T follicular helper cell (primary cell): ENCODE results near the gene SRPX2.

Experiments used
- DNase-seq: peaks from one replicate; pipeline ENCODE4 v3.0.0-alpha.2; 2020; ENCODE audit warnings: low read depth
- total RNA-seq, 2 experiments: gene quantifications; one replicate each; lab custom pipeline; 2026; lab: John Stamatoyannopoulos, UW

SRPX2 gene
- total RNA-seq, result 0 reads per million in 2 experiments

GRCh38 chrX:100643956-100644860 lies at the start of gene SRPX2:
Gene SRPX2 (plus strand): TSS chrX:100644199. CDS start chrX:100646323, 2,124 bp downstream.
- DNase-seq, result no peak

DNA sequence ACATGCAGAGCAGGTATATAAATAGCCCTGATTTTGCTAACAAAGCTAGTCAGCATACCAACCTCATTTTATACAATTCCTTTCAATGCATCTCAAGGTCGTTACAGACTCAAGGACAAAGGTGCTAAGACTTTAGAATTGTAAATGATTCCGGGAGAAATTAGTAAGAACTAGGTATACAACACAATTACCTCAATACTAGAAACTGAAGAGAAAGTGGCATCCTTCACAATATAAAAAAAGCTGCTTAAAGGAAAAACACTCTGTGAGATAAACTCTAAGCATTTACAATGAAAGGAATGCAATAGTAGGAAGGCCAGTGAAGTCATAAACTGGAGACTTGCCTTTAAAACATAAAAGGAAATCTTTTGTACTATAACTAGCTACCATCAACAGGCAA lies 47.4 kb upstream of the SRPX2 start:
- no peak for DNase-seq

- no peak for DNase-seq
Measured at GRCh38 chrX:100599456-100599855, 44.5 kb upstream of the SRPX2 start.

- DNase-seq, result no peak
Measured at GRCh38 chrX:100600340-100600739, 43.7 kb upstream of the SRPX2 start.

DNA sequence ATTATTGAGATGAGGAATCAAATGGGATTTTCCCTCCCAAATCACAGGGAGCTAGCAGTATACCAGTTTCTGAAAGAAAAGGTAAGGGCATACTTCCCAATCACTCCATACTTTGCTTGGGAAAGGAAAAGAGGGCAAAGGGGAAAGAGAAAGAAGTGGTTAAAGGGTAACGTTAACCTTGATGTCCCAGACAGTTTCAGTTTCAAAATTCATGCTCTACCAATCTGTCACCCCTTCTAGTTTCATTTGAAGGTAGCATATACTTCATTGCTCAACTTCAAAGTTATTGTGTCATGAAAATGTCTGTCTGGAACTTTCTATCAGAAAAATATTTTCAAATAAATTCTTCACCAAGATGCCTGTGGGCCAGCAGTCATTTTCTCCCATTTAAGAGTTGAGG lies 43.2 kb upstream of the SRPX2 start:
- DNase-seq, result no peak

GRCh38 chrX:100606753-100607152 lies 37.2 kb upstream of the SRPX2 start:
- no peak for DNase-seq

- DNase-seq, result no peak
Measured at GRCh38 chrX:100609591-100609990, 34.4 kb upstream of the SRPX2 start.

DNA sequence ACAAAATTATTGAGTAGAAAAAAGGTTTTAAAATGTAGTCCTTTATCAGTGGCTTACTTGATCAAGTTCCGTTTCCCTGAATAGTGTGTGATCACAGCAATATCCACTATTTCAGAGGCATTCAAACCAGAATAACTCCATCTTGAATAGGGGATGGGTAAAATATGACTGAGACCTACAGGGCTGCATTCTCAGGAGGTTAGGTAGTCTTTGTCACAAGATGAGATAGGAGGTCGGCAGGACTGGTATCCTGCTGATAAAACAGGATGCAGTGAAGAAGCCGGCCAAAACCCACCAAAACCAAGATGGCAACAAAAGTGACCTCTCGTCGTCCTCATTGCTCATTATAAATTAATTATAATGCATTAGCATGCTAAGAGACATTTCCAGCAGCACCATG lies 32.0 kb upstream of the SRPX2 start:
- DNase-seq, result no peak

- no peak for DNase-seq
Measured at GRCh38 chrX:100615005-100615404, 29.0 kb upstream of the SRPX2 start.

- DNase-seq, result no peak
Measured at GRCh38 chrX:100623001-100623400, 21.0 kb upstream of the SRPX2 start.

GRCh38 chrX:100625985-100626491 lies 18.0 kb upstream of the SRPX2 start:
- no peak for DNase-seq

DNA sequence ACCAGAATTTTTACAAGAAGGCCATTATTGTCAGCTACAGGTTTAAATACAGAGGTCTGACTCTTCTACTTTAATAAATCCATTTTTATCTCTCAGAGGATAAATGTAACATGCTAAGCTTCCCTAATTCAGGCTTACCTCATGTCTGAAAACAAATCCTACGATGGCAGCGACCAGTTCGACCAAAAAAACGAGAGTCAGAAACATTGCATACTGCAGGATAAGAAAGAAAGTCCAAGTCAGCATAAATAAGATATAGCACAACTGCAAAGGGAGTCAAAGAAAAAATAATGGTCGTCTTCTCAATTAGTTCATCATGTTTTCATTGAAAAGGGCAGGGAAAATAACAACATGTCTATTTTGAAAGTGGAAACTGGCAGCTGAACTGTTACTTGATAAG lies 9.0 kb upstream of the SRPX2 start:
- no peak for DNase-seq

- no peak for DNase-seq
Measured at GRCh38 chrX:100635989-100636320, 8.0 kb upstream of the SRPX2 start.

DNA sequence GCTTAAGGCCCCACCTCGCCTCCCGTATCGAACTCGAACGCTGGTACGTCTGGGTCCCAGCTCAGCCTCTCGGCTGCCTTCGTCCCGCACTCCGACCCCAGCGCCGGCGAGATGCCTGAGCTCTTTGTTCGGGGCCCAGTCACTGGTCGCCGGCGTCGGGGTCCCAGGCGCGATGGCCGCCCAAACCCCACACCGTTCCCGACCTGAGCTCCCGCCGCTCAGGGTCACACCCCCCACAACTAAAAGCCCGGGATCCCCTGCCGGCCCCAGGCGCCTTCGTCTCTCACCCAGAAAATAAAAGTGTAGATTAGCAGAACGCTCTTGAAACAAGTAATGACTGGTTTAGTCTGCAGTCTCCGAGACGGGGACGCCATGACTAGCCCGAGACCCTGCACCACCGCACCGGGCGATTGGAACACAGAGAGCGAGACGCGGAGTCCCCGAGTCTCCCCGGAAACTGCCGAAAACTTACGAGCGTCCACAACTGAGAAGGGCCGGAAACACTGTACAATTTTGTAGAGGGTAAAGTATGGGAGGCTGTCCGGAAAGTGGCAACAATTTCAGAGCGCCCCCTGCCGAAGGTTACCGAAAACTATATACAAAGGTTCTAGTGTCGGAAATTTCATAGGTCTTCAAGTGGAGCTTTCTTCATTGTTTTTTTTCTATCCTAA lies 7.5 kb upstream of the SRPX2 start, which contains the start of gene TSPAN6:
Gene TSPAN6, minus strand, starts transcription at position 486 of the 671 bp plus-strand sequence. Its CDS starts 112 bp downstream, at position 374.
- DNase-seq, result peak; percentile 68

DNA sequence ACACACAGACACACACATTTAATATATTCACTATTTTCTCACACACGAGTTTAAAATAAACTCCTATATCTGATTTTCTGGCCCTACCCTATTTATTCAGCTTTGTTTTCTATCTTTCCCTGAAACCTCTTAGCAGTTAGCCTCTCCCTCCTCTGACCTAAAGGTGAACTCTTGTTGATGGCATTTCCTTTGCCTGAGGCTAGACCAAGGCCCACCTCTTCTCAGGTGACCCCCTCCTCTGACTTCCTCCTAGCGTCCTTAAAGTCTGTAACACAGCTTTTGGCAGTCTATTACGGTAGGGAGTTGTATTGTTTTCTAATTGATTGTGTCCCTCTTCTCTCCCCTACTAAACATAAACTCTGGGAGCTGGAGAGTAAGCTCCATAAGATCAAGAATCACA lies 1.7 kb upstream of the SRPX2 start:
- DNase-seq, result no peak

- no peak for DNase-seq
Measured at GRCh38 chrX:100643212-100643611, 787 bp upstream of the SRPX2 start.

- DNase-seq, result no peak
Measured at GRCh38 chrX:100645106-100645505, 1.1 kb downstream of the SRPX2 start.

DNA sequence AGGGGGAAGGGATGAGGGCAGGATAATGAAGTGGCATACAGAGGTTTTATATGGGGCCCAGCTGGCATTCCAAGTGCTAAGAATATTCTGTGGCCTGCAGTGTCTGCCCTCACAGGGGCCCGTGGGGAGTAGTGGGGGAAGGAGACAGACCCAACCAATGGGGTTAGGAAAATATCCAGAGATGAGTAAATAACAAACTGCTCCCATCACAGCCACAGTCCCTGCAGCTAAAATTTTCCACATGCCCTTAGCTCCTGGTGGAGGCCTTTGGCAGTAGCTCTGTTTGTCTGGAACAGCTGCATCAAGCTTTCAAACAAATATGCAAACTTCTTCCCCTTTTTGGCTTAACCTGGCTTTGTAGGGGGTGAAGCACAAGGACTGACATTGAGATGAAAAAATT lies 3.1 kb downstream of the SRPX2 start:
- no peak for DNase-seq

DNA sequence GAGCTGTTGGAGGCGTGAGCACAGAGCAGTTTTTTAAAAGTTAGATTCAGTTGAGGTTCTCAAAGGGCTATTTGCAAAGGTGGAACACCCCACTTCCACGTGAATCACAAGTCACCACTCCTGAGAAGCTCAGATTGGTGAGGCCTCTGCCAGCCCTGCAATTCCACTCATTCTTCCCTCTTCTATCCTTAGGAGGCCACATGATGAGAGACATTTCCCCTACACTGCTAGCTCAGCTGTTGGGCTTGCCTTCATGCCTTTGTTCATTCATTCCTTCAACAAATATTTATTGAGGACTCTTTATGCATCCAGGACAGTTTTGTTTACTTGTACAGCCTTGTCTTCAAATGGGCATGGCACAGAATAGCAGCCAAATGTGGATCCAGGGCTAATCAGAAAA lies 3.7 kb downstream of the SRPX2 start:
- DNase-seq, result no peak

DNA sequence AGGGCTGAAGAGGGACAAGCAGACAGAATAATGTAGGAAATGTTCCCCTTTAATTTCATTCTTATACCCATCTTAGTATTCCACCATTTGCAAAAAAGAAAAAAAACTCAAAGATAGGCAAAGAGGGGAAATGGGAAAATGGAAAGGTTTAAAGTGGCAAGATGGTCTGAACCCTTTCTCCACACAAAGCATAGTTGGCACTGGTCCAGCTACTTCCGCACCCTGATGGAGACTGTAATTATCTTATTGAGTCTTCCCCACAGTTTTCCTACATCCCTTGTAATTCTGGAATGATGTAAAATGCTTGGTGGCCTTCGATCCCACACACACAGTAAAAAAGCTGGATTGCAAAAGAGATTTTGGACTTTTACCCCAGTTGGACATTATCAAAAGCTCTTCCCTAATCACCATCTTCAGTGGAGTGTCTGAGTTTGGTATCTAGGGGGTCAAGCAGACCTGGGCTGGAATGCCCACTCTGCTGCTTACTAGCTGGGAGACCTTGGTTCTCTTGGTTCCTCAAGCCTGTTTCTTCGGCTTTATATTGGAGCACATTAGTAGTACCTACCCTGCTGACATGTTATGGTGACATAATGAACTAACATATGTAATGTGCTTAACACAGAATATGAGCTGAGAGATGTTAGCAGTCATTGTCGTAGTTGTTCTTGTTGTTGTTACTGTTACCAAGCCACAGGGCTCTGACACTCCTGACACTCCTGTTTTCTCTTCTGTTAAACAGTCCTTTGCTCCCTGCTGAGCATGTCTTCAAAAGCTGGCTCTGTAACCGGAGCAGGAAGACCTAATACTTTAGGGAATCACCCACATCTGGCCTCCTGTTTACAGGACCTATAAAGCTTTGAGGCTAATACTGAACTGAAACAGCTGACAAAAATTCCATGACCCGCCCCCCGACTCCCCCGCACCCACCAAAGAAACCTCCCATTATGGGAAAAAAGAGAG lies 4.7 kb downstream of the SRPX2 start:
- DNase-seq, result no peak

DNA sequence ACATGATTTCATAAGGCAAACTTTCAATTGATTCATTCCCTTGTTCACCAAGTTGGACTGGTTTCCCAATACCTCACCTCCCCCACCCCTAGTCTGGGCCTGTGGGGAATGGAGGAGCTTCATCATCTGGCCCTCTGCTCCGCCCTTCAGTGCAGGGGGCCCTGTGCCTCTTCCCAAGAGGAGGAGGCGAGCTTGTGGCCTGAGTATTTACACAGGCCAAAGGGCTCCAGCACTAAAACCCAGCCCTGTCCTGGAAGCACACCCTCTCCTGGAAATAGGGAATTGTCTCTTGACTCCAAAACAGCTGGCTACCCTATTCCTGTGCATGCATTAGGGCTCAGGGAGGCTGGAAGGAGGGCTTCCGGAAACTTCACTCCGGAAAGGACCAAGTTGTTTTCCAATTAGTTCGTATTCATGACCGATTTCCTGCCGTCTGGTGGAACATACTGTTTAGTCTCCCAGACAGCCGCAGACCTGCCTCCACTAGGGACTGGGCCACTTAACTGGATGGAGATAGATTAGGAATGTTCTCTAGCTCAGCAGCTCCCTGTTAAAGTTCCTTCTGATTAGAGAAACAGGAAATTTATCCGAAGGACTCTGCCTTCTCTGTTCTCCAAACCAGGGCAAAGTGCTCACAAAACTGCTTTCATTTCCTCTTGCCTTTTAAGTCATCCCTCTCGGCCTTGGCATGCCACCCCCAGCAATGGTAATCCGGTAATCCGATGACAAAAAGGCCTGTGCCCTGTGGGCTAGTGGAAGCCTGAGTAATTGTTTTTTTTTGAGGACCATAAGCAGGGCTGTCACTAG lies 5.8 kb downstream of the SRPX2 start:
- DNase-seq, result no peak
